ENCODE measurements around the gene RNF208. TPM values are rescaled to one million over a fixed set of nuclear protein-coding genes. Genes with fewer than 3 reads are reported as not detected.
"Not testable (repeated sequence)": the region's sequence is repeated elsewhere in the genome, so short reads cannot be mapped to it uniquely, and the experiment has no call there.

Gene RNF208
- total RNA-seq, 2 donors from 2014 or later, result 3.7 TPM; not detected in 1

DNA sequence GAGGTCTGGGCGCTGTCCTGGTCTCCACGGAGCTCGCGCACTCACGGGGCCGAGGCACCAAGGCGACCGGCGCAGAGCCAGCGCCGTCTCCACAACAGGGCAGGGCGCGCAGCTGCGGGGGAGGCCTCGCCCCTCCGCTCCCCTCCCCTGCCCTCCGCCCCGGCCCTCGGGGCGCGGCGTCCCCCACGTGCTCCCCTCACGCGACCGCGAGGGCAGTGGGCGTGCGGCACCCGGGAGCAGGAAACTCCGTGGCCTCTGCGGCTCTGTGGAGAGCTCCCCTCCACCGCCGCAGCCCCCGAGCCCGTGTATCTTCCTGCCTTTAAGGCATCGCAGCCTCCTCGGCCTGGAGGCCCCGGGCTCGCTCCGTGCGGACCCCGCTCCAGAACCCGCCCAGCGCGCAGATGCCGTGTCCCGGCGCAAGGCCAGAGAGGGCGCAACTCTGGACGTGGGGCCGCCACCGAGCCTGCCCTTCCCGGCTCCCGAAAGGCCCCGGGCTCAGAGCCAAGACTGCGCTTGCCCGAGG, 18.3 kb upstream of the RNF208 start:
- no peaks in the 10 kb centered on the region for H3K9me3 ChIP-seq
- H3K27ac ChIP-seq, result peak overlapping the region; percentile 90
- H3K36me3 ChIP-seq, result peaks cover 12% of the 10 kb centered on the region
- ATAC-seq (ENCODE audit: insufficient number of reproducible peaks, low FRiP score, low read depth) (no peak), DNase-seq (ENCODE audit: low spot score) (no peak)
- H3K4me3 ChIP-seq, result peak overlapping the region; percentile 84
- H3K4me1 ChIP-seq (ENCODE audit: control insufficient read depth in 1 of 2, low read depth in 2 of 2), result peaks cover 9 to 48% of the 10 kb centered on the region in 2 donors
- TF ChIP-seq, protein P1, sequence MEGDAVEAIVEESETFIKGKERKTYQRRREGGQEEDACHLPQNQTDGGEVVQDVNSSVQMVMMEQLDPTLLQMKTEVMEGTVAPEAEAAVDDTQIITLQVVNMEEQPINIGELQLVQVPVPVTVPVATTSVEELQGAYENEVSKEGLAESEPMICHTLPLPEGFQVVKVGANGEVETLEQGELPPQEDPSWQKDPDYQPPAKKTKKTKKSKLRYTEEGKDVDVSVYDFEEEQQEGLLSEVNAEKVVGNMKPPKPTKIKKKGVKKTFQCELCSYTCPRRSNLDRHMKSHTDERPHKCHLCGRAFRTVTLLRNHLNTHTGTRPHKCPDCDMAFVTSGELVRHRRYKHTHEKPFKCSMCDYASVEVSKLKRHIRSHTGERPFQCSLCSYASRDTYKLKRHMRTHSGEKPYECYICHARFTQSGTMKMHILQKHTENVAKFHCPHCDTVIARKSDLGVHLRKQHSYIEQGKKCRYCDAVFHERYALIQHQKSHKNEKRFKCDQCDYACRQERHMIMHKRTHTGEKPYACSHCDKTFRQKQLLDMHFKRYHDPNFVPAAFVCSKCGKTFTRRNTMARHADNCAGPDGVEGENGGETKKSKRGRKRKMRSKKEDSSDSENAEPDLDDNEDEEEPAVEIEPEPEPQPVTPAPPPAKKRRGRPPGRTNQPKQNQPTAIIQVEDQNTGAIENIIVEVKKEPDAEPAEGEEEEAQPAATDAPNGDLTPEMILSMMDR (IDR thresholded peaks at IDR 0.05), result no peak
- no peaks in the 10 kb centered on the region for H3K27me3 ChIP-seq (replicated peaks; ENCODE audit: insufficient read depth)

DNA sequence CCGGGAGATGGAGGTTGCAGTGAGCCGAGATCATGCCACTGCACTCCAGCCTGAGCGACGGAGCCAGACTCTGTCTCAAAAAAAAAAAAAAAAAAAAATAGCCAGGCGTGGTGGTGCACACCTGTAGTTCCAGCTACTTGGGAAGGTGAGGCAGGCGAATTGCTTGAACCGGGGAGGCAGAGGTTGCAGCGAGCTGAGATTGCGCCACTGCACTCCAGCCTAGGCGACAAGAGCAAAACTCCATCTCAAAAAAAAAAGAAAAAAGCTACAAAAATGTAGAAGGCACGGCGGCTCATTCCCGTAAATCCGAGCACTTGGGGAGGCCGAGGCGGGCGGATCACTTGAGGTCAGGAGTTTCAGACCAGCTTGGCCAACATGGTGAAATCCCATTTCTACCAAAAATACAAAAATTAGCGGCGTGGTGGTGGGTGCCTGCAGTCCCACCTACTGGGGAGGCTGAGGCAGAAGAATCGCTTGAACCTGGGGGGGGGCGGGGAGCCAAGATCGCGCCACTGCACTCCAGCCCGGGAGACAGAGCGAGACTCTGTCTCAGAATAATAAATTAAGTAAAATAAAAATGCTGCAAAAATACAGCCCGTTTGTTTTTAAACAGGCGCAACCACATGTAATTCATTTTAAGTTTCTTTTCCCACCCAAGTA, 17.6 kb upstream of the RNF208 start:
- peaks cover 9 to 48% of the 10 kb centered on the region in 2 donors for H3K4me1 ChIP-seq (ENCODE audit: control insufficient read depth in 1 of 2, low read depth in 2 of 2)
- peak overlapping the region; percentile 90 for H3K27ac ChIP-seq

DNA sequence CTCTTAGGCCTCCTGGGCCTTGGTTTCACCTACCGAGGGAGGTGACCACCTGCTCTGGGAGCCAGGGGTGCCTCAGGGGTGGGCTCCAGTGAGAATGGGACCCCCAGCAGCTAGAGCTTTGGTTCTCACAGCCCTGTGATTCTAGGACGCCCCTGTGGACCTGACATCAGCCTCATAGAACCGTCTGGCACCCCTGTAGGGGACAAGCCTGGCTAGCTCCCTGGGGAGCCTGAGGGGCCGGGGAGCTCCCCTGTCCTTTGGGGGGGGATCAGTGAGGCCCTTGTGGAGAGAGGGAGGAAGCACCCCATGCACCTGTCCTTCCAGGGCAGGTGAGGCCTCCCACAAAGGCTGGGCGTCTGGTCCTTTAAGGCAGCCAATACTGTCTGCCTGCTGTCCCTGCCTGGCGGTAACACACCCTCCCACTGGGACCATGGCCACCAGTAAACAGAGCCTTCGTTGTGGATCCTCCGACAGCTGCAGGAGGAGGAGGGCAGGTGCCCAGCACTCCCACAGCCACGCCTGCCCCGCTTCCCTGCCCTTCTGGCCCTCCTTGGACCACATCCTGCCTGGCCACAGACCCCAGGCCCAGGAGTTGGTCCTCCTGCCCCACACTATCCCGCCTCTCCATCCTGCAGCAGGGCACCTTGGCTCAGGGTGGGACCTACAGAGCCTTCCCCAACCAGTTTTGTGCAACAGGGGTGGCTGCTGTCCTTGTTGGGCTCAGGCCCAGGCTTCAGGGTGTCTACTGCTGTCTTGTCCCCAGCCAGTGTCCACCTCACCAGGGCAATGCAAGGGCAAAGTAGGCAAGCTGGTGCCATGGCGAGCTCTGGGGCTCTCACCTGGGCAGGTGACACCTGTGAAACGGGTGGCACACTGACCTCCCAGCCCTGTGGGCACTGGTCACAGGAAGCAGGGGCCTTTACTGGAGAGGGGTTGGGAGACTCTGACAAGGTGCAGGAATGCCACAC, 16.0 kb upstream of the RNF208 start:
- Histone ChIP-seq H3K9me3 (no peaks in the 10 kb centered on the region), H3K27me3 (replicated peaks; ENCODE audit: insufficient read depth) (no peaks in the 10 kb centered on the region), H3K4me1 (ENCODE audit: control insufficient read depth in 1 of 2, low read depth in 2 of 2) (peaks cover 9 to 43% of the 10 kb centered on the region in 2 donors), H3K36me3 (peaks cover 5% of the 10 kb centered on the region), H3K4me3 (no peak overlapping the region), H3K27ac (no peak overlapping the region)
- ATAC-seq (ENCODE audit: insufficient number of reproducible peaks, low FRiP score, low read depth) (no peak), DNase-seq (ENCODE audit: low spot score) (no peak)
- TF ChIP-seq, protein P1 (IDR thresholded peaks at IDR 0.05), result no peak

More for the DNA sequence above, 17.6 kb upstream of the RNF208 start:
- not testable (repeated sequence) for DNase-seq (ENCODE audit: low spot score); H3K9me3 ChIP-seq; ATAC-seq (ENCODE audit: insufficient number of reproducible peaks, low FRiP score, low read depth); H3K27me3 ChIP-seq (replicated peaks; ENCODE audit: insufficient read depth)
- Histone ChIP-seq H3K36me3 (peaks cover 12% of the 10 kb centered on the region), H3K4me3 (peak overlapping the region; percentile 84)

DNA sequence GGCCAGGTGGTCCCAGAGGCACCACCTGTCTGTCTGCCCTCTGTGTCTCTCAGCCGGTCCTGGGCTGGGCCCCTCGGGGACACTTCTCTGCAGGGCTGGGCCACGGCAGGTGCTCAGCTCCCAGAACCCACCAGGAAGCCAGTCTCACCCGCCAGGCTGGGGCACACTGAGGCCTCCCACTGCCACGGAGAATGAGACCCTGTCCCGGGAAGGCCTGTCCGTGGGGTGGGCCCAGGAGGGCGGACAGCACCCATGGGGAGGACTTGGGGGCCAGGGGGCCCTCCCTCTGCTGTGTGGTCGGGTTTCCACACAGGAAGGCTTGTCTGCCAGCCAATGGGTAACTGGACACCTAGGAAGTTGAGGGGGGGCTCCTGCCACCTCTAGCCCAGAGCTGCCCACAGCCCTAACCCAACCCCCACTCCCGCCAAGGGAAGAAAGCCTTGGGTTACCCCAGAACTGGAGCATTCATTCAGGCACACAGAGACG, 14.9 kb upstream of the RNF208 start:
- Histone ChIP-seq H3K36me3 (no peaks in the 10 kb centered on the region), H3K4me1 (ENCODE audit: control insufficient read depth in 1 of 2, low read depth in 2 of 2) (peaks cover 3 to 32% of the 10 kb centered on the region in 2 donors), H3K27ac (no peak overlapping the region), H3K27me3 (replicated peaks; ENCODE audit: insufficient read depth) (no peaks in the 10 kb centered on the region), H3K9me3 (no peaks in the 10 kb centered on the region), H3K4me3 (no peak overlapping the region)
- TF ChIP-seq, protein P1 (IDR thresholded peaks at IDR 0.05), result no peak
- DNase-seq (ENCODE audit: low spot score) (no peak), ATAC-seq (ENCODE audit: insufficient number of reproducible peaks, low FRiP score, low read depth) (no peak)

DNA sequence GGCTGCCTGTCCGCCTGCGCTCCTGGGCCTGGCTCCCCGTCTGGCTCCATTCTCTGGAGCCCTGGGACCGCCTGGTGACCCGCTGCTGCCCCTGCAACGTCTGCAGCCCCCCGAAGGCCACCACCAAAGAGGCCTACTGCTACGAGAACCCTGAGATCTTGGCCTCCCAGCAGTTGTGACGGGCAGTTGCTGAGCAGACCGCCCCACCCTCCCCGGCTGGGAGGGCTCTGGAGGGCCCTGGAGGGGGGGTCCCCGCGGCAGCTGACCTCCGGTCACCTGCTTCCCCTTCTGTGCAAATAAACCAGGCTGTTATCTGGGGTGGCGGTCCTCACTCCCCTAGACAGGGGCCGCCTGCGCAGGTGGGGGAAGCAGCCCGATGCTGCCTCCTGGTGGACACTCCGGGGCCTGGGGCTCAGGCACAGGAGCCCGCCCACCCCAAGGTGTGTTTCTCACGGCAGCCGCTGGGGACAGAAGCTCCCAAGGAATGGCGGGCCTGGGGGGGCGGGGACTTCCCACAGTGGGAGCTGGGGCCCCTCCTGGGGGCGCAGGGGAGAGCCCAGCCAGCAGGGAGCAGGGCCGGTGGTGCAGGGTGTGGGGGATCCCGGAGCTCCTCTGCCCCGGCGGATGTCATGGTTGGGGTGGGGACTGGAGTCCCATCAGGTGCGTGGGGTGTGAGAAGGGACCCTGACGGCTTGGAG, 14.3 kb upstream of the RNF208 start:
- no peak for ATAC-seq (ENCODE audit: insufficient number of reproducible peaks, low FRiP score, low read depth)

More for the DNA sequence above, 14.3 kb upstream of the RNF208 start:
- H3K36me3 ChIP-seq, result no peaks in the 10 kb centered on the region
- TF ChIP-seq, protein P1 (IDR thresholded peaks at IDR 0.05), result peak; percentile 99
- H3K4me3 ChIP-seq, result peak overlapping the region; percentile 32
- peaks cover 3 to 29% of the 10 kb centered on the region in 2 donors for H3K4me1 ChIP-seq (ENCODE audit: control insufficient read depth in 1 of 2, low read depth in 2 of 2)
- no peak overlapping the region for H3K27ac ChIP-seq
- H3K27me3 ChIP-seq (replicated peaks; ENCODE audit: insufficient read depth), result no peaks in the 10 kb centered on the region
- peak; percentile 45 for DNase-seq (ENCODE audit: low spot score)
- H3K9me3 ChIP-seq, result no peaks in the 10 kb centered on the region

All from thoracic aorta (tissue), 2 donors.